Limb (tissue), 2 donors: ENCODE data around the gene SPEF2.
"Not testable (repeated sequence)": the region's sequence is repeated elsewhere in the genome, so short reads cannot be mapped to it uniquely, and the experiment has no call there.

ENCODE experiments used
- DNase-seq, 2 donors: peaks; one replicate each; pipeline ENCODE4 v3.0.0-alpha.2; 2016; ENCODE audit errors: extremely low spot score in 2 of 2

The SPEF2 gene

DNA sequence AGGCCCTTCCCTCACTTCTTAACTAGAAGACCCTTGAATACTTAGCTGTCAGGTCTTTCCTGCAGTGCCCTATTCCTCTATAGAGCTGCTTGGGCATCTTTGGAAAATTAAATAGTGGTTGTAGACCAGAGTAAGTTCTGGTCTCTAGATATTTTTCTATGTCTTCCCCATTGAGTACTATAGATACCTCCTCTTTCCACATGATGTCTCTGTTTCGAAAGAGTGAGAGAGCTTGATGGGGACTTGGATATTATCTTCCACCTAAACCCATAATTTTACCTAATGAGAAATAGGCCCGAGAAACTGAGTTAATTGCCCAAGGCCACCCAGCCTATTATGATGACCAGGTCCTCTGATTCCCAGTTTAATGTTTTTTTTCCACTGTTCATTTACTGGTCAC is 40.2 kb downstream of the SPEF2 start:
- DNase-seq, result no peak

DNA sequence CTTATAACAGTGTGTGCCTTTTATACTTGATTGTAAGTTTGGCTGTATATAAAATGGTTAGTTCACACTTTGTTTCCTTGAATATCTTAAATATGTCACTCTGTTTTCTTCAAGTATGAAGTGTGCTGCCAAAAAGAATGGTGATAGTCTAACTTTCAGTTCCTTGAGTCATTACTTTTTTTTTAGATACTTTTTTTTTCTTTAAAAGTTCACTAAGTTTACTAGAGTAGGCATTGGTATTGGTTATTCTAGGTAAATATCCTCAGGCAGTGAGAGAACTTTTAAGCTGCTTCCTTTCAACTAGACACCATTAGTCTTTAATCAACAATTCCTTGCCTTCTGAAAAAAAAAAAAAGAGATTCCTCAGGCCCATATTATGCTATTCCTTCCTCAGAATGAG is 41.9 kb downstream of the SPEF2 start:
- no peak for DNase-seq

DNA sequence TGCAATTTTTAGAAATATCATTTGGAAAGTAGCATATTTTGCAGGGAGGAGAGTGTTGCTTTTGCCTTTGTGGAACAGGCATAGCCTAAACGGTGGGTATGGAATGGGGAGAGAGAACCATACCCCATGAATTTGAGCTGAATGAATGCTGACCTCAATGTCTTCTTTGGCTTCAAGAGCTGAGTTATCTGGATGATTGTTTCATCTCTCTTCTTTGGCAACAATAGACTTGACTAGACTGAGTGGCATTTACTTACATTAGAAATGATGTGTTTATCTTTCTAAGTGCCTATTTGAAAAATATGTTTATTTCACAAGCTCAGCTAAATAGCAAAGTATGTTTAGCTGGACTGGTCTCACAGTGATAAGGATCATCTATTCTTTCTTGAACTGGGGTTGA is 42.8 kb downstream of the SPEF2 start:
- no peak for DNase-seq

DNA sequence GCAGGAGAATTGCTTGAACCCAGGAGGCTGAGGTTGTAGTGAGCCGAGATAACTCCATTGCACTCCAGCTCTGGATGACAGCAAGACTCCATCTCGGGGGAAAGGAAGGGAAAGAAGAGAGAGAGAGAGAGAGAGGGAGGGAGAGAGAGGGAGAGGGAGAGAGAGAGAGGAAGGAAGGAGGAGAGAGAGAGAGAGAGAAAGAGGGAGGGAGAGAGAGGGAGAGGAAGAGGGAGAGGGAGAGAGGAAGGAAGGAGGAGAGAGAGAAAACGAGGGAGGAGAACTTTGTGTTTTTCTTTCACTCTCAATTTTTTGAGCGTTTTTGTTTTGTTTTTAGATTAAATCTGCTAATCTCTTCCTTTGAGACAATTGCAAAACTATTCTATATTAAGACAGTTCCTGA is 46.9 kb downstream of the SPEF2 start:
- DNase-seq, result no peak

DNA sequence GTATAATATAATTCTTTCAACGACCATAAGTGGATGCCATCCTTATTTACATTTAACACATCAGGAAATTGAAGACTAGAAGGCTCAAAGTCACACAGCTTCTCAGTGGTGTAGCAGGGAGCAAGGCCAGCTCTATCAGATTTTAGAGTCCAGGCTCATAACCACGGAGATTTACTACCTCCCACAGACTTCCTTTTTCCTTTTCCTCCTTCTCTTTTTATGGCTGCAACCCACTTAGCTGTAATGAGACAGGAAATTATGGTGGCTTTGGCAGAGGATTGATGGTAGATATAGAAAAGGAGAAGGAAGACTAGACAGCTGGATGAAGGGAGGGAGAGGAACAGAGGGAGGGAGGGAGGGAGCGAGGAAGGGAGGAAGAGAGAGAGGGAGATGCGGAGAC is 47.4 kb downstream of the SPEF2 start:
- no peak for DNase-seq

DNA sequence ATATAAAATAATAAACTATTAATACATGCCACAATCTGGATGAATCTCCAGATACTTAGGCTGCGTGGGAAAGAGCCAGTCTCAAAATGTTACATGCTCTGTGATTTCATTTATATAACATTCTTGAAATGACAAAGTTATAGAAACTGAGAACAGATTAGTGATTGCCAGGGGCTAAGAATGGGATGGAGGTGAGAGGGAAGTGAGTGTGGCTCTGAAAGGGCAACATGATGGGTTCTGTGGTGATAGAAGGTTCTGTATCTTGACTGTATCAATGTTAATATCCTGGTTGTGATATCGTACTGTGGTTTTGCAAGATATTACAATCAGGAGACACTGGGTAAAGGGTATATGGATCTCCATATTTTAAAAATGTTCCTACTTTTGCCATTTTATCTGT is 50.7 kb downstream of the SPEF2 start:
- no peak for DNase-seq

DNA sequence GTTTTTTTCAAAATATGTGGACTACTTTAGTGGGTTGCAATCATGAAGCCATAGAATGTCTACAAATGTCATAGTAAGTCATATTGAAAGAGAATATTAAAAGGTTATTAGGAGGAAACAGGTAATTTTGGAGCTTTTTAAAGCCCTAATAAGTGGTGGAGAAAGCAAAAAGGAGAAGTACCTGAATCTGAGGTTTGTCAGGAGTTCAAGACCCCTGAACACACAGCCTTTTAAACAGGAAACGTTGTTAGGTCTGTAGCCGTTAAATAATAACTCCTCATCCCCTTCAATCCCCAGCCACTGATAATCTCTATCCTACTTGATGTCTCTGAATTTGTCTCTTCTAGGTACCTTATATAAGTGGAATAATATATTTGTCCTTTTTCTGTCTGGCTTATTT is 51.1 kb downstream of the SPEF2 start:
- no peak for DNase-seq

DNA sequence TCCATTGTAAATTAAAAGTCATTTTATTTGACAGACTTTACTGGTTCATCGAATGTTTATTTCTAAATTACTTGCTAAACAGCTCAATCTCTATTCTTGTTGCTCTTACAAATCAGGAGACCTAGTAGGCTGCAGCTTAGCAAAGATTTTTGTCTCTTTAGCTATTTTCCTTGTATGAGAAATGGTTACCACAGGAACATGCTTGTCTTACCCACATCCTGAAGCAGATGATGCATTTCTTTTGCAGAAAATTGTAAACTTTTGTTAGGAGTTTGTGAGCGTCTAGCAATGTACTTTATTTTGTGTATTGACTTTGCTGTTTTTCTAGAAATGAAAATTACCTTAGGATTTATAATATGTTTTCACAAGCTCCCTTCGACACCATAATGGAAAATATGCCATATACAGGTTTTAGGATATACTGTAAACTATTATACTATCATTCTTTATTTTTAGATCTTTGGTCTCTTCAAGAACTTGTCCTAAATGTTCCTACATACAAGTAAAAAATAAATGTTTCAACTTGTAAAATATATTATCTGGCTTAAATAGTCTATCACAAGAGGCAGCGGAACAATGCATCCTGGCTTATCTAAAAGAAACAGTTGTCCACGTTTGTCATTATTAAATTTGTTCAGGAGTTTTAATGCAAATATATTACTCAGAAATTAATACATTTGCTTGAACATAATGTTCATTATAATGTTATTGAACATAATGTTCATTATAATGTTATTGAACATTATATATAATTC is 54.1 kb downstream of the SPEF2 start:
- no peak for DNase-seq

DNA sequence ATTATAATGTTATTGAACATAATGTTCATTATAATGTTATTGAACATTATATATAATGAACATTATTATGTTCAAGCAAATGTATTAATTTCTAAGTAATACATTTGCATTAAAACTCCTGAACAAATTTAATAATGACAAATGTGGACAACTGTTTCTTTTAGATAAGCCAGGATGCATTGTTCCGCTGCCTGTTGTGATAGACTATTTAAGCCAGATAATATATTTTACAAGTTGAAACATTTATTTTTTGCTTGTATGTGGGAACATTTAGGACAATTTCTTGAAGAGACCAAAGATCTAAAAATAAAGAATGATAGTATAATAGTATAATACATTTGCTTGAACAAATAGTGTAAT is 54.6 kb downstream of the SPEF2 start:
- DNase-seq, result not testable (repeated sequence)

DNA sequence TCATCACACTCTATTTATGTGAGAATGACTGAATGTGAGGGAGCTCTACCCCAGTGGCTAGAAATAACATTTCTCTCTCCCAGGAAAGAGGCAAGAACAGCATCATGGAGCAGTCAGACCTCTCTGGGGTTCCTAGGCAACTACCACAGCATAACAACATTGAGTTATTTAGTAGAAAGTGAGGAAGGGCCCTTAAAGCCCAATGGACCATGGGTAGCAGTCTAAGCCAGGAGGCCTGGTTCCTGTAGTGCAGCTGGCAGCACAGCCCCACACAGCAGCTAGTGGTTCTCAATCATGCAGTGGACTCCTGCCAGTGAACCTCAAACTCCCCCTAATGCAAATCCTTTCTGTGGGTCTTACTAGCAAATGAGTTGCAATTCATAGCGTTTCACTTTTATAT is 55.3 kb downstream of the SPEF2 start:
- peak; percentile 39 to 47 for DNase-seq

DNA sequence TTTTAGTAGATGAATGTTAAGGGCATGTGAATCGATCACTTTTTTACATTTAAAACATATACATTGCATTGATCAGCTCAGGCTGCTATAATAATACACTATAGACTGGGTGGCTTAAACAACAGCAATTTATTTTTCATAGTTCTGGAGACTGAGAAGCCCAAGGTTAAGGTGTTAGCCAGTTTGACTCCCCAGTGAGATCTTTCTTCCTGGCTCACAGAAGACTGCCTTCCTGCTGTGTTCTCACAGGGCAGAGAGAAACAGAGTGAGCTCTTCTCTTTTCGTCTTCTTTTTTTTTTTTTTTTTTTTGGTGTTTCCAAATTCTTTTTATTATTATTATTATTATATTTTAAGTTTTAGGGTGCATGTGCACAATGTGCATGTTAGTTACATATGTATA is 56.4 kb downstream of the SPEF2 start:
- no peak for DNase-seq

DNA sequence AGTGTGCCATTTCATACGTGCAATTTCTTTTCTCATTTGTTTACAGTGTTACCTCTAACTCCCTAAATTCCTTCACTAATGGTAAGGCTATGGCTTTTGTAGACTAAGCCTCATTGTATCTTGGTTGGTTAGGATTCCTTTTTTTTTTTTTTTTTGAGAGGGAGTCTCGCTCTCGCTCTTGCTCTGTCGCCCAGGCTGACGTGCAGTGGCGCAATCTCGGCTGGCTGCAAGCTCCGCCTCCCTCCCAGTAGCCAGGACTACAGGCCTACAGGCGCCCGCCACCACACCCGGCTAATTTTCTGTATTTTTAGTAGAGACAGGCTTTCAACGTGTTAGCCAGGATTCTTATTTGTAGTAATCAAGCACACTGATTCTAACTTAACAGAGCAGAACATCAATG is 57.7 kb downstream of the SPEF2 start:
- DNase-seq, result no peak

DNA sequence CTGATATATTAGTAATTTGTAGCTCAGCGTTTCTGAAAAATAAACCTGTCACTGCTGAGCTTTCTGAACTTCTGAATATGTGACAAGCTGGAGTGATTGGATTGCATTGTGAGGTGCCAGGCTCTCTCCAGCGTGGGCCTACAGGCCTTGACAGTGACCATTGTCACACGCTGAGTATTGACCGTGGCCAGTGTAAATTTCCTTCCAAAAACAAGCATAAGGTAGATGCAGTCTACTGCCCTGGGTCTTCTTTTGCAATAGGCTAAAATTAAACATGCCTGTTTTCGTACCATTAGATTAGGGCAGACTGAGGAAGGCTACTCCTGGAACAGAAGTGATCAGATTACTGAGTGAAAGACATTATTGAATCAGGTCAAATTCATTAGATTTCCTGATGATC is 60.2 kb downstream of the SPEF2 start:
- DNase-seq, result no peak

DNA sequence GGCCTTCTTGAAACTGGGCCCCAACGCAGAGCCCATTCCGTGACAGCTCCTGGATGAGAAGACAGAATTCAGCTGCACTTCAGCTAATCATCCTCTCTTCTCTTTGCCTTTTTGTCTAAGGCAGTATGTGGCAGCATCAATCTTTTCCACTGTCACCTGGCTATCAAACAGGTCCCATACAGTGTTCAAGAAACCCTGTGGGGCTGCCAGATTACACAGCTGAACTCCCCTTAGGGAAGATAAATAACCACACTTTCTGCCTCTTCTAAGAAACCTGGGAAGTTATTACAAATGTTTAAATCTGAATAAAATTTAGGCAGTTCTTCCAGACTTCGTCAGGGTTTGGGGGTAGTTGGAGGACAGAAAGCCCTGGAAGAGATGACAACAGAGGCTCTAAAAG is 61.0 kb downstream of the SPEF2 start:
- no peak for DNase-seq

DNA sequence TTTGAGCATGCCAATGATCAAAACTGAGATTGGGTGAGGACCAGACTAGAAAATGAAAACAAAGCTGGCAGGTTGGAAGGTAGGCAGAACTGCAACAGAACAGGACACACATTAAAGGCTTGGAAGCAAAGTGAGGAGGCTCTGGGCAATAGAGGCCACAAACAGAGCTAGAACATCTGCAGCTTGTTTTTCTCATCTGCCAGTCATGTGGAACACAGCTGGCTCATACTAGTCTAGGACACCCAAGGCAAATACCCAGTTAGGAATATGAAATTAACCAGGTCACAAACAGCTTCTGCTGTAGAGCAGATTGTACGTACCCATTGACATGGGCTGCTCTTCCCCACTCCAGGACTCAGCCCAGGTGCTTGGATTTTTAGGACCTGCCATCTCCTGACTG is 61.7 kb downstream of the SPEF2 start:
- no peak for DNase-seq

DNA sequence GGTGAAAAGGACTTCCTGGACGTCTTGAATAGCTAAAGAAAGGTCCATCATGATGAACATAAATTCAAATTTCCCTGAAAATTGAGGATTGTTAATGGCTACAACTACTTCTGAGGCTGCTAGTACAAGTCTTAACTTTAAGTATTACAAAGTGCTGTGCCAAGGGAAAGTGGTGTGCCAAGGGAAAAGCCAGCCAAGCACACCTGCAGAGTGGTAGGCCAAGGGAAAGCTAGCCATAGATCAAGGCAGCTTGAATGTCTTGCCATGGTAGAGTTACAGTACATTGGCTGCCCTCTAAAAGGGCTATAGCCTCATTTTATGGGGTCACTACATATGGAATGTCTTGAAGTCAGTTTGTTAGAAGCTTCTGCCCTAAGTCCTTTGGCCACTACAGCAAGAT is 64.2 kb downstream of the SPEF2 start:
- DNase-seq, result no peak

DNA sequence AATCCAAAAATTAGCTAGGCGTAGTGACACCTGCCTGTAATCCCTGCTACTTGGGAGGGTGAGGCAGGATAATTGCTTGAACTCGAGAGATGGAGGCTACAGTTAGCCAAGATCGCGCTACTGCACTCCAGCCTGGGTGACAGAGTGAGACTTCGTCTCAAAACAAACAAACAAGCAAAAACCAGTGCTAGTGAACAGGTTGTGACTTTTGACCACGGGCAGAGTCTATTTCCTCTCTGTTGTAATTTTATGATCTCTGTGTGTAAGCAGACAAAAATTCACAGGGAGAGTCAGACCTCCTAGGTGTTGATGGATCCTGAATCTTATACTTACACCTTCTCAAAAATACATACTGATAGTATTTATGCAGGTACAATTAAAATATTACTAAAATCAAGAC is 65.8 kb downstream of the SPEF2 start:
- DNase-seq, result no peak

DNA sequence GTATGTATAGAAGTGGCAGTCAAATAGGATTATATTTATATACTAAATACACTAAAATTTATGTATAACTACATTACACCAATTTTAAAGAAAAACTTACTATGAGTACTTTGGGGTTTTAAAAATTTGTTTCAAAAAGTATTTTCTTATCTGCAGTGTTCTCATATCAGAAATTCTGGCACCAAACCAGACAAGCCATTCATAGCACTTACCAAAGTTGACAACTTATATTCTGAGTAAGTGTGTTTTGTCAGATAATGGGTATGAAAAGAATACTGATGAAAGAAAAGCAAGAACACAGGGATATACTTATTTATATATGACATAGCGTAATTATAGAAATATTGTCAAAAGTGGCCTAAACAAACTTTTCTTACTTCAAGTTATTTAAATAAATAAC is 67.5 kb downstream of the SPEF2 start:
- DNase-seq, result no peak

DNA sequence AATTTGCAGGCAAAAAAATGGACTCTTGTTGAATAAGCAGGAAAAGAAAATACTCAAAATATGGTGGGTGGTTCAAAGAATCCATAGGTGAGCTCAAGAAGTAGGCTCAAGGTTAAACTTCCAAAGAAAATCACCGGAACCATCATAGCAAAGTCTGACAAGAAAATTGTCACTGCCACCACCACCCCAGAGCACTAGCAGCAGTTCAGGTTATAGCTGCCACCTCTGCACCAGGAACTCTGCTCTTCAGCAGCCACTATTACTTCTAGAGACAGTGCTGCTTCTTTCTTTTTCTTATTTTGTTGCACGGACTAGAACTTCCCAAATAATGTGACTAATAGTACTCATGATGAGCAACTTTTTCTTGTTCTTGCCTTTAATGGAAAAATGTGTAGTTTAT is 70.3 kb downstream of the SPEF2 start:
- DNase-seq, result no peak

DNA sequence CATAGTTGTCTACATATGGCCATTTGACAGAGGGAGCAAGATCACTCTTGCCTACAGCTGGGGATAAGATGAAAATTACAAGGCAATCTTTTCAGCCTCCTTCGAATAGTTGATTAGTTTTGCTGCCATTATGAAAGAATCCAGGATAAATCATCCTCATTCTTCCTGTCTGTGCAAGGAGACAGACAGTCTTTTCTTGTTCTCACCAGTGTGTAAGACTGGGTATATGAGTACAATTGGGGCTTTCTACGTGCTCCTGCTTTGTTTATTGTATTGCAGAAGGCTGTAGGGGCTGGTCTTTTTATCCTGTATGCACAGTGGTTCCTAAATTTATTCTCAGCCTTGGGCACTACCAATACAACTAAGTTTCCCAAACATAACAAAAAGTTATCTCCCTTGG is 76.8 kb downstream of the SPEF2 start:
- no peak for DNase-seq

DNA sequence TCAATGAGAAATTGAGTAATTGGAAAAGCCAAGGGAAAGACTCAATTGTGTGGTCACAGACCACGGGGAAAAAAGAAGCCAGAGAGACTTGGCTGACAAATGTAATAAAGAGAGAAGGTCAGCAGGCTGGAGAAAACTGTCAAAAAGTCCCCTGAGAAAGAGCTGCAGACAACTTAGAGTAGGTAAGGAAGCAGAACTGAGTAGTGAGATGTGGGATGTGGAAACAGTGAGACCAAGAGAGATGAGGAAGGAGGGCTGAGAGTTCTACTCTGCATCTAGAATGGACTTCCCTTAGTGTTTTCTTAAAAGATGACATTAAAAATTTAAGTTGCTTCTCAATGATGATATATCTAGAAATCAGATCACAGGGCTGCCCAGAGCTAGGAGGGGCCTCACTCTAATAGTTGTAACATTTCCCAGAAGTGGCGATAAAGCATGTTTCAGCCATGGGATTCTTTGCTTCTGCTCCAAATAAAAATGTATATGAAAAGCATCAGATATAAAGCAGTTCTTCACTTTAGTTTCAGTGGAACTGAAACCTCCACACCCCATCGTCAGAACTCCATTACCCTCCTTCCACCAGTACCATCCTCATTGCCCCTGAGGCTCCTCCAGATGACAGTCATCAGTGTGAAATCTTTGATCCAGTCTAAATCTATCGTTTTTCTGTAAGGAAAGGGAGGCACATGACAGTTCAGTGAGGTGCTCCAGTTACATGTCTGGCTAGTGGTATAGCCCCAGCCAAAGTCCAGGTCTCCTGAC is 80.6 kb downstream of the SPEF2 start:
- no peak for DNase-seq

DNA sequence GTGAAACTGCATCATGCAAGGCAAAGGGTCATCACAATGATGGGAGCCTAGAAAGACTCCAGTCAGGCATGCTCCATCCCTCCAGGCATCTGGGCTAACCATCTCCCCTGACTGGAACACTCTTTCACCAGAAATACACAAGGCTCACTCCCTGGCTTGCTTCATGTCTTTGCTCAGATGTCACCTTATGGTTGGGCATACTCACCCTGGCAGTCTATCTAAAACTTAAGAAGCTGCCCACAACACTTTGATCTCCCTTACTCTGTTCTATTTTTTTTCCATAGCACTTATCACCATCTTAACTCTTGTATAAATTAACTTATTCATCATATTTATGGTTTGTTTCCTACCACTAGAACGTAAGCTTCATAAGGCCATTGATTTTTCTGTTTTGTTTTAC is 90.0 kb downstream of the SPEF2 start:
- DNase-seq, result no peak

DNA sequence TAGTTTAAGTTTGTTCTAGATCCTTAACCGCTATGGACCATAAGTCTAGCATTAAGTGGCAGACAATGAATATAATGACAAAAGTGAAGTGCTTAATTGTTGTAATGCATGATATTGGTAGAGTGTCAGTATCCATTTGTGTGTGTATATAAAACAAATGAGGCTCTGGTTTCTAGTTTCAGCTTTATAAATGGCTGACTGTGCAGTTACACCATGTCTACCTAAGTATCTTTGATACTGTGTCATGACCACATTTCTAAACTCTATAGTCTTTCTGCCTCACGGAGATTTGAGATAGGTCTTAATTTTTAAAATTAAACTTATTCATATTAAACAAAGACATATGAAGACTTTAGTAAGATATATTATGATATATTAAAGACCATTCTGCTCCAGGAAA is 92.0 kb downstream of the SPEF2 start:
- no peak for DNase-seq
